ENCODE results near the gene C5AR1.

Gene C5AR1

GRCh38 chr19:47264629-47265028, 45.0 kb upstream of the C5AR1 start:
- Histone ChIP-seq H2AFZ (ENCODE audit: low read length) (no peak overlapping the region), H3K9me3 (ENCODE audit: insufficient read depth, low read depth, low read length) (no peaks in the 10 kb centered on the region), H3K4me1 (ENCODE audit: insufficient read depth, low read length, poor library complexity, severe bottlenecking) (no peaks in the 10 kb centered on the region), H3K9me2 (replicated peaks; ENCODE audit: low read depth, low read length) (no peaks in the 10 kb centered on the region), H3K79me2 (ENCODE audit: insufficient read depth, low read length) (peaks cover 3% of the 10 kb centered on the region; the same call in 1 of the 2 replicates), H3K4me3 (ENCODE audit: low read length, poor library complexity, severe bottlenecking) (no peak overlapping the region), H3F3A (ENCODE audit: low read depth) (no peaks in the 10 kb centered on the region), H4K20me1 (ENCODE audit: insufficient read depth, low read length, poor library complexity, severe bottlenecking) (no peaks in the 10 kb centered on the region), H3K27me3 (ENCODE audit: insufficient read depth, low read length, poor library complexity, severe bottlenecking) (no peaks in the 10 kb centered on the region), H3K9ac (ENCODE audit: low read depth, low read length, poor library complexity, severe bottlenecking) (no peak overlapping the region), H3K4me2 (ENCODE audit: low read depth, low read length, poor library complexity, severe bottlenecking) (no peak overlapping the region), H3K36me3 (ENCODE audit: insufficient read depth, low read length) (peaks cover 5% of the 10 kb centered on the region; the same call in 1 of the 2 replicates)
- no peak for TF ChIP-seq EZH2phosphoT487 (IDR thresholded peaks at IDR 0.05; ENCODE audit: borderline replicate concordance)
- TF ChIP-seq CTCF (conservative IDR thresholded peaks at IDR 0.05; ENCODE audit: low read length) = no peak

- H4K20me1 ChIP-seq (ENCODE audit: insufficient read depth, low read length, poor library complexity, severe bottlenecking) = no peaks in the 10 kb centered on the region
- peaks cover 4% of the 10 kb centered on the region; the same call in 1 of the 2 replicates for H3K36me3 ChIP-seq (ENCODE audit: insufficient read depth, low read length)
- no peak overlapping the region for H2AFZ ChIP-seq (ENCODE audit: low read length)
- H3K9me2 ChIP-seq (replicated peaks; ENCODE audit: low read depth, low read length) = no peaks in the 10 kb centered on the region
- TF ChIP-seq CTCF (conservative IDR thresholded peaks at IDR 0.05; ENCODE audit: low read length) (no peak), EZH2phosphoT487 (IDR thresholded peaks at IDR 0.05; ENCODE audit: borderline replicate concordance) (no peak)
- no peak overlapping the region for H3K4me2 ChIP-seq (ENCODE audit: low read depth, low read length, poor library complexity, severe bottlenecking)
- H3K9me3 ChIP-seq (ENCODE audit: insufficient read depth, low read depth, low read length) = no peaks in the 10 kb centered on the region
- no peaks in the 10 kb centered on the region for H3K27me3 ChIP-seq (ENCODE audit: insufficient read depth, low read length, poor library complexity, severe bottlenecking)
- H3K4me3 ChIP-seq (ENCODE audit: low read length, poor library complexity, severe bottlenecking) = no peak overlapping the region
- no peaks in the 10 kb centered on the region for H3K4me1 ChIP-seq (ENCODE audit: insufficient read depth, low read length, poor library complexity, severe bottlenecking)
- H3F3A ChIP-seq (ENCODE audit: low read depth) = no peaks in the 10 kb centered on the region
- no peak overlapping the region for H3K9ac ChIP-seq (ENCODE audit: low read depth, low read length, poor library complexity, severe bottlenecking)
- H3K79me2 ChIP-seq (ENCODE audit: insufficient read depth, low read length) = no peaks in the 10 kb centered on the region
These were observed 43.2 kb upstream of the C5AR1 start for GRCh38 chr19:47266401-47266941.

- Histone ChIP-seq H3K79me2 (ENCODE audit: insufficient read depth, low read length) (no peaks in the 10 kb centered on the region), H3K36me3 (ENCODE audit: insufficient read depth, low read length) (peaks cover 4% of the 10 kb centered on the region; the same call in 1 of the 2 replicates), H2AFZ (ENCODE audit: low read length) (no peak overlapping the region), H3F3A (ENCODE audit: low read depth) (no peaks in the 10 kb centered on the region), H3K4me3 (ENCODE audit: low read length, poor library complexity, severe bottlenecking) (no peak overlapping the region), H3K4me2 (ENCODE audit: low read depth, low read length, poor library complexity, severe bottlenecking) (no peak overlapping the region), H3K9ac (ENCODE audit: low read depth, low read length, poor library complexity, severe bottlenecking) (no peak overlapping the region), H4K20me1 (ENCODE audit: insufficient read depth, low read length, poor library complexity, severe bottlenecking) (no peaks in the 10 kb centered on the region), H3K9me2 (replicated peaks; ENCODE audit: low read depth, low read length) (no peaks in the 10 kb centered on the region), H3K27me3 (ENCODE audit: insufficient read depth, low read length, poor library complexity, severe bottlenecking) (no peaks in the 10 kb centered on the region), H3K4me1 (ENCODE audit: insufficient read depth, low read length, poor library complexity, severe bottlenecking) (peaks cover 3% of the 10 kb centered on the region), H3K9me3 (ENCODE audit: insufficient read depth, low read depth, low read length) (no peaks in the 10 kb centered on the region)
- no peak for TF ChIP-seq EZH2phosphoT487 (IDR thresholded peaks at IDR 0.05; ENCODE audit: borderline replicate concordance)
- no peak for TF ChIP-seq CTCF (conservative IDR thresholded peaks at IDR 0.05; ENCODE audit: low read length)
These were observed 42.3 kb upstream of the C5AR1 start for GRCh38 chr19:47267350-47267759.

Data from Loucy (cell line).